Breast epithelium (tissue), 3 donors: Measurements from ENCODE around the gene SDR9C7.

Experiments used
- CTCF ChIP-seq, 3 donors: fragments of 450-650 bp; IDR thresholded peaks; one replicate each; pipeline ENCODE4 v1.5.1; 2016 to 2017; ENCODE audit warnings: antibody characterized with exemption in 3 of 3, mild to moderate bottlenecking in 3 of 3, moderate library complexity in 3 of 3
- POLR2A ChIP-seq: fragments of 450-650 bp; IDR thresholded peaks from one replicate; pipeline ENCODE4 v1.6.1; 2016; ENCODE audit warnings: antibody characterized with exemption, mild to moderate bottlenecking, moderate library complexity
- POLR2AphosphoS5 ChIP-seq, 3 donors: sonication (generic); formaldehyde crosslinking; IDR thresholded peaks; one replicate each; pipeline ENCODE4 v1.6.1; 2017; ENCODE audit warnings: antibody characterized with exemption in 3 of 3

GRCh38 chr12:56884421-56884820 is 49.8 kb downstream of the SDR9C7 start:
- TF ChIP-seq CTCF (IDR thresholded peaks at IDR 0.05), result no peak
- TF ChIP-seq POLR2A, result no peak
- no peak for TF ChIP-seq POLR2AphosphoS5 (IDR thresholded peaks at IDR 0.05)
